Bronchus fibroblast of lung (primary cell): ENCODE measurements around the gene TP53TG3B. TPM values are rescaled to one million over a fixed set of nuclear protein-coding genes. Genes with fewer than 3 reads are reported as not detected.

Experiments used
- total RNA-seq: library from RNA; depleted of rRNA; stranded (reverse); fragments of >200 nt; gene quantifications from 2 replicates; pipeline ENCODE4 v1.2.3, GENCODE V29; 2015

TP53TG3B gene, protein sequence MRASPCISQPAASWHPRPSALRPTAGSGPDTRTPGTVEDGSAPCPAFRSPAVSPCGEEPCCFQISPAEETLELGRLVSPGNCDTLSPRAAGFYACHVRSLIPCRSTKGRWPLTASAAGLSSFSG
- total RNA-seq, result not detected in 2 replicates

DNA sequence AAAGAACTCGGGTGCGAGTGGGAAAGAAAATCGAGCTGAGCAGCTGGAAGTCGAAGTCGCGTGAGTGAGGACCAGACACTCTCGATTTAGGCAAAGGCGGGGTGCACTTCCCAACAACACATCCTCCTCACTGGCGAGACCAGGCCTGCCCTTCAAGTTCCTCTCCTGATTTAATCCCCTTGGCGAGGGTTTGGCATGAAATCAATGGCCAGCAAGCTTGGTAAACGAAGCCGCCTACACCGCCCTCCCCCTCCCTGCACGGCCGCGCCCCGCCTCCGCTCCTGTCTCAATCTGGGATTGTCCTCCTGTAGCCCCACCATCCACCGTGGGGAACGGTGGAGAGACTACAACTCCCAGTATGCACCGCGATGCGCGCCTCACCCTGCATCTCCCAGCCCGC, at the start of gene TP53TG3B:
Gene TP53TG3B (plus strand): TSS at position 301 of the 400 bp plus-strand sequence. CDS start 68 bp downstream, at position 369.

Other genes with a start within 250 kb of the TP53TG3B start
- not detected in 2 replicates for gene TP53TG3C, start 166.6 kb upstream of the TP53TG3B start, total RNA-seq
- gene TP53TG3E, start 56.5 kb upstream of the TP53TG3B start, total RNA-seq, result not detected in 2 replicates
- not detected in 2 replicates for gene TP53TG3F, start 98.8 kb downstream of the TP53TG3B start, total RNA-seq